T-helper 17 cell (primary cell): Measurements from ENCODE around the gene FBXL7. TPM values are rescaled to one million over a fixed set of nuclear protein-coding genes. Genes with fewer than 3 reads are reported as not detected.

Experiments
- ATAC-seq: fragments of 150-1000 bp; cut with Tn5 transposase; 2 replicates; pipeline ENCODE4 v1.10.0; 2021; ENCODE audit warnings: mild to moderate bottlenecking, moderate library complexity
- DNase-seq, 3 donors: peaks; one replicate each; pipeline versions ENCODE4 v3.0.0 to v3.0.0-alpha.2; 2020 to 2021
- H3K9me3 ChIP-seq: one replicate; pipeline ENCODE4 v1.7.0; 2013; ENCODE audit warnings: low read length, mild to moderate bottlenecking; ENCODE audit not compliant: control insufficient read depth, poor library complexity, severe bottlenecking
- H3K27ac Mint-ChIP-seq: one replicate; pipeline ENCODE4 v1.8.0; 2022; ENCODE audit warnings: mild to moderate bottlenecking, moderate library complexity, mixed read lengths
- H3K27me3 Mint-ChIP-seq: one replicate; pipeline ENCODE4 v1.8.0; 2022; ENCODE audit warnings: mixed read lengths
- H3K36me3 Mint-ChIP-seq: one replicate; pipeline ENCODE4 v1.8.0; 2022; ENCODE audit warnings: low read depth, mixed read lengths
- H3K4me1 Mint-ChIP-seq: one replicate; pipeline ENCODE4 v1.8.0; 2022; ENCODE audit warnings: mild to moderate bottlenecking, mixed read lengths
- H3K4me3 Mint-ChIP-seq: one replicate; pipeline ENCODE4 v1.8.0; 2022; ENCODE audit warnings: mild to moderate bottlenecking, moderate library complexity, mixed read lengths
- total RNA-seq, 4 donors: library from RNA in 2 of 4; stranded (reverse) in 2 of 4; gene quantifications; one replicate each; pipeline ENCODE4 v1.2.3 and lab custom pipeline; 2022 to 2026

Gene FBXL7
- total RNA-seq, 2 donors from 2014 or later: not detected

GRCh38 chr5:15601853-15602252, 101.9 kb downstream of the FBXL7 start:
- no peak overlapping the region for H3K4me3 Mint-ChIP-seq
- ATAC-seq: no peak
- DNase-seq: no peak
- no peaks in the 10 kb centered on the region for H3K9me3 ChIP-seq
- H3K27ac Mint-ChIP-seq: no peak overlapping the region
- H3K4me1 Mint-ChIP-seq: no peaks in the 10 kb centered on the region
- H3K27me3 Mint-ChIP-seq: no peaks in the 10 kb centered on the region
- H3K36me3 Mint-ChIP-seq: no peaks in the 10 kb centered on the region

GRCh38 chr5:15604986-15605385, 105.0 kb downstream of the FBXL7 start:
- DNase-seq: no peak
- H3K27ac Mint-ChIP-seq: no peak overlapping the region
- ATAC-seq: no peak
- H3K9me3 ChIP-seq: no peaks in the 10 kb centered on the region
- no peak overlapping the region for H3K4me3 Mint-ChIP-seq
- H3K27me3 Mint-ChIP-seq: no peaks in the 10 kb centered on the region
- no peaks in the 10 kb centered on the region for H3K36me3 Mint-ChIP-seq
- H3K4me1 Mint-ChIP-seq: no peaks in the 10 kb centered on the region

GRCh38 chr5:15606197-15606596, 106.2 kb downstream of the FBXL7 start:
- DNase-seq (no peak), ATAC-seq (no peak)
- H3K36me3 Mint-ChIP-seq: no peaks in the 10 kb centered on the region
- no peaks in the 10 kb centered on the region for H3K27me3 Mint-ChIP-seq
- H3K9me3 ChIP-seq: no peaks in the 10 kb centered on the region
- H3K4me3 Mint-ChIP-seq: no peak overlapping the region
- H3K4me1 Mint-ChIP-seq: no peaks in the 10 kb centered on the region
- H3K27ac Mint-ChIP-seq: no peak overlapping the region

- no peaks in the 10 kb centered on the region for H3K27me3 Mint-ChIP-seq
- no peak for DNase-seq
- ATAC-seq: no peak
- H3K9me3 ChIP-seq: no peaks in the 10 kb centered on the region
- no peaks in the 10 kb centered on the region for H3K4me1 Mint-ChIP-seq
- H3K27ac Mint-ChIP-seq: no peak overlapping the region
- no peak overlapping the region for H3K4me3 Mint-ChIP-seq
- no peaks in the 10 kb centered on the region for H3K36me3 Mint-ChIP-seq
Observed at GRCh38 chr5:15607076-15607475, 107.1 kb downstream of the FBXL7 start.

- no peaks in the 10 kb centered on the region for H3K4me1 Mint-ChIP-seq
- no peak overlapping the region for H3K27ac Mint-ChIP-seq
- DNase-seq (no peak), ATAC-seq (no peak)
- no peaks in the 10 kb centered on the region for H3K9me3 ChIP-seq
- no peak overlapping the region for H3K4me3 Mint-ChIP-seq
- no peaks in the 10 kb centered on the region for H3K36me3 Mint-ChIP-seq
- H3K27me3 Mint-ChIP-seq: no peaks in the 10 kb centered on the region
Observed at GRCh38 chr5:15609076-15609725, 109.2 kb downstream of the FBXL7 start.

- Mint-ChIP-seq H3K4me1 (no peaks in the 10 kb centered on the region), H3K4me3 (no peak overlapping the region), H3K36me3 (no peaks in the 10 kb centered on the region), H3K27ac (no peak overlapping the region), H3K27me3 (no peaks in the 10 kb centered on the region)
- no peaks in the 10 kb centered on the region for H3K9me3 ChIP-seq
- DNase-seq: no peak
- ATAC-seq: no peak
Observed at GRCh38 chr5:15610216-15610615, 110.2 kb downstream of the FBXL7 start.

- DNase-seq (no peak), ATAC-seq (no peak)
- Mint-ChIP-seq H3K27ac (no peak overlapping the region), H3K4me1 (no peaks in the 10 kb centered on the region), H3K36me3 (no peaks in the 10 kb centered on the region), H3K4me3 (no peak overlapping the region), H3K27me3 (no peaks in the 10 kb centered on the region)
- H3K9me3 ChIP-seq: no peaks in the 10 kb centered on the region
Observed at GRCh38 chr5:15611008-15611407, 111.0 kb downstream of the FBXL7 start.

- no peaks in the 10 kb centered on the region for H3K9me3 ChIP-seq
- Mint-ChIP-seq H3K4me3 (no peak overlapping the region), H3K36me3 (no peaks in the 10 kb centered on the region), H3K4me1 (no peaks in the 10 kb centered on the region), H3K27ac (no peak overlapping the region), H3K27me3 (no peaks in the 10 kb centered on the region)
- ATAC-seq (no peak), DNase-seq (no peak)
Observed at GRCh38 chr5:15612915-15613635, 113.1 kb downstream of the FBXL7 start.

GRCh38 chr5:15614679-15615078, 114.7 kb downstream of the FBXL7 start:
- Mint-ChIP-seq H3K27me3 (no peaks in the 10 kb centered on the region), H3K4me1 (no peaks in the 10 kb centered on the region), H3K27ac (no peak overlapping the region), H3K36me3 (no peaks in the 10 kb centered on the region), H3K4me3 (no peak overlapping the region)
- no peak for DNase-seq
- ATAC-seq: no peak
- no peaks in the 10 kb centered on the region for H3K9me3 ChIP-seq

GRCh38 chr5:15615859-15616258, 115.9 kb downstream of the FBXL7 start:
- Mint-ChIP-seq H3K4me3 (no peak overlapping the region), H3K36me3 (no peaks in the 10 kb centered on the region), H3K27ac (no peak overlapping the region), H3K4me1 (no peaks in the 10 kb centered on the region), H3K27me3 (no peaks in the 10 kb centered on the region)
- ATAC-seq (no peak), DNase-seq (no peak)
- H3K9me3 ChIP-seq: no peaks in the 10 kb centered on the region

- Mint-ChIP-seq H3K4me1 (no peaks in the 10 kb centered on the region), H3K27me3 (no peaks in the 10 kb centered on the region), H3K36me3 (no peaks in the 10 kb centered on the region), H3K4me3 (no peak overlapping the region), H3K27ac (no peak overlapping the region)
- DNase-seq (no peak), ATAC-seq (no peak)
- no peaks in the 10 kb centered on the region for H3K9me3 ChIP-seq
Observed at GRCh38 chr5:15618938-15619337, 119.0 kb downstream of the FBXL7 start.

- Mint-ChIP-seq H3K4me3 (no peak overlapping the region), H3K27ac (no peak overlapping the region), H3K27me3 (no peaks in the 10 kb centered on the region)
Observed at GRCh38 chr5:15620501-15620900, 120.5 kb downstream of the FBXL7 start.

GRCh38 chr5:15621094-15621493, 121.1 kb downstream of the FBXL7 start:
- Mint-ChIP-seq H3K27me3 (no peaks in the 10 kb centered on the region), H3K4me3 (no peak overlapping the region), H3K4me1 (no peaks in the 10 kb centered on the region), H3K36me3 (no peaks in the 10 kb centered on the region), H3K27ac (no peak overlapping the region)
- H3K9me3 ChIP-seq: no peaks in the 10 kb centered on the region
- DNase-seq: no peak
- ATAC-seq: no peak

More at GRCh38 chr5:15620501-15620900, 120.5 kb downstream of the FBXL7 start:
- no peak for DNase-seq
- H3K4me1 Mint-ChIP-seq: no peaks in the 10 kb centered on the region
- H3K9me3 ChIP-seq: no peaks in the 10 kb centered on the region
- H3K36me3 Mint-ChIP-seq: no peaks in the 10 kb centered on the region
- no peak for ATAC-seq

GRCh38 chr5:15623794-15624193, 123.8 kb downstream of the FBXL7 start:
- H3K4me1 Mint-ChIP-seq: no peaks in the 10 kb centered on the region
- H3K27me3 Mint-ChIP-seq: no peaks in the 10 kb centered on the region
- DNase-seq (no peak), ATAC-seq (no peak)
- H3K36me3 Mint-ChIP-seq: no peaks in the 10 kb centered on the region
- no peaks in the 10 kb centered on the region for H3K9me3 ChIP-seq
- H3K4me3 Mint-ChIP-seq: no peak overlapping the region
- H3K27ac Mint-ChIP-seq: no peak overlapping the region
